HFFc6 (cell line): ENCODE data around the gene SYDE1. TPM values are rescaled to one million over a fixed set of nuclear protein-coding genes. Genes with fewer than 3 reads are reported as not detected.
A peak's percentile ranks its signal among the peaks of the same experiment; 100 is the strongest.

Experiments used
- DNase-seq: peaks from one replicate; pipeline ENCODE4 v3.0.0-alpha.2; 2018
- H3K27ac Mint-ChIP-seq: 2 replicates; pipeline ENCODE4 v1.8.0; 2020; ENCODE audit warnings: mild to moderate bottlenecking, mixed read lengths
- H3K27me3 Mint-ChIP-seq: 2 replicates; pipeline ENCODE4 v1.8.0; 2021; ENCODE audit warnings: mild to moderate bottlenecking, moderate library complexity, mixed read lengths; ENCODE audit not compliant: insufficient read depth
- H3K36me3 Mint-ChIP-seq: 2 replicates; pipeline ENCODE4 v1.8.0; 2021; ENCODE audit warnings: low read depth, mixed read lengths
- H3K4me1 Mint-ChIP-seq: 2 replicates; pipeline ENCODE4 v1.8.0; 2020; ENCODE audit warnings: low read depth, mixed read lengths
- H3K4me3 Mint-ChIP-seq: 2 replicates; pipeline ENCODE4 v1.8.0; 2020; ENCODE audit warnings: mild to moderate bottlenecking, moderate library complexity, mixed read lengths
- H3K9me3 Mint-ChIP-seq: 2 replicates; pipeline ENCODE4 v1.8.0; 2020; ENCODE audit warnings: mild to moderate bottlenecking, mixed read lengths
- CTCF ChIP-seq: fragments of 200-600 bp; sonication (generic); IDR thresholded peaks from 2 replicates; pipeline ENCODE4 v1.5.0; 2021; ENCODE audit warnings: antibody characterized with exemption, mild to moderate bottlenecking
- total RNA-seq, 6 experiments: library from RNA; stranded (reverse); fragmentation: NEBNext Ultra II Directional; extraction: Animal tissue kit (Norgen Biotek cat#: 25700); gene quantifications; 2 replicates in 1 of 6; 3 replicates in 5 of 6; pipeline ENCODE4 v1.2.3, GENCODE V29; 2021

The SYDE1 gene
- total RNA-seq, 6 experiments from 2014 or later, result 88.6 to 96.1 (median 92.0) TPM

DNA sequence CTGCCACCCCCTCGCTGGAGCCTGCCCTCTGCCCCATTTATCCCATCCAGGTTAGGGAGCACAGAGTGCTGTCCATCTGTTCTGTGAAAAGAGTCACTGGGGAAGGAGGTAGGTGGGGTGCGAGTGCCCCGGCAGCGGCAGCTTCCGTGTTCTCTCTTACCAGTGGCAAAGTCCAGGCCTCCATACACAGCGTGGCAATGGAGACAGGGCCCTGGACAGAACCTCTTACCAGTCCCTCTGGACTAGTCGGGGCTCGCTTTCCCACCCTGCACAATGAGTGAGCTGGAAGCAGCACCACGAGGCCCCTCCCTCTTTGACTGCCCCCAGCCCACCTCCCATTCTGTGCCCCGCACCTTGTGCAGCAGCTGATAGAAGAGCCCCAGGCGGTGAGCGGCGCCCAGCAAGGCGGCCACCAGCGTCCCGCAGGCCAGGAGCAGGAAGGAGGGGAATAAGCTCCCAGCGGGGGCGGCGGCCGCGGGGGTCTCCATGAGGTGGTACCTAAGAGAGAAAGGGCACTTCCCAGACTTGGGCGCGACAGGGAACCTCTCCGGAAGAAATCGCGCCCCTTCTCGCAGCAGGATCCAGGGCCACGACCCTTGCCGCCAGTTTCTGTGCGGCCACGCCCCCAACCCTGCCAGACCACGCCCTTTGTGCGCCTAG, 17.5 kb downstream of the SYDE1 start:
- H3K27ac Mint-ChIP-seq, result peak overlapping the region; percentile 92
- H3K4me3 Mint-ChIP-seq, result peak overlapping the region; percentile 98
- no peaks in the 10 kb centered on the region; the same call in 1 of the 2 replicates for H3K27me3 Mint-ChIP-seq
- no peak for DNase-seq
- peaks cover 30% of the 10 kb centered on the region for H3K4me1 Mint-ChIP-seq
- H3K9me3 Mint-ChIP-seq, result no peaks in the 10 kb centered on the region
- peaks cover 7% of the 10 kb centered on the region; the same call in 1 of the 2 replicates for H3K36me3 Mint-ChIP-seq
- no peak for TF ChIP-seq CTCF

DNA sequence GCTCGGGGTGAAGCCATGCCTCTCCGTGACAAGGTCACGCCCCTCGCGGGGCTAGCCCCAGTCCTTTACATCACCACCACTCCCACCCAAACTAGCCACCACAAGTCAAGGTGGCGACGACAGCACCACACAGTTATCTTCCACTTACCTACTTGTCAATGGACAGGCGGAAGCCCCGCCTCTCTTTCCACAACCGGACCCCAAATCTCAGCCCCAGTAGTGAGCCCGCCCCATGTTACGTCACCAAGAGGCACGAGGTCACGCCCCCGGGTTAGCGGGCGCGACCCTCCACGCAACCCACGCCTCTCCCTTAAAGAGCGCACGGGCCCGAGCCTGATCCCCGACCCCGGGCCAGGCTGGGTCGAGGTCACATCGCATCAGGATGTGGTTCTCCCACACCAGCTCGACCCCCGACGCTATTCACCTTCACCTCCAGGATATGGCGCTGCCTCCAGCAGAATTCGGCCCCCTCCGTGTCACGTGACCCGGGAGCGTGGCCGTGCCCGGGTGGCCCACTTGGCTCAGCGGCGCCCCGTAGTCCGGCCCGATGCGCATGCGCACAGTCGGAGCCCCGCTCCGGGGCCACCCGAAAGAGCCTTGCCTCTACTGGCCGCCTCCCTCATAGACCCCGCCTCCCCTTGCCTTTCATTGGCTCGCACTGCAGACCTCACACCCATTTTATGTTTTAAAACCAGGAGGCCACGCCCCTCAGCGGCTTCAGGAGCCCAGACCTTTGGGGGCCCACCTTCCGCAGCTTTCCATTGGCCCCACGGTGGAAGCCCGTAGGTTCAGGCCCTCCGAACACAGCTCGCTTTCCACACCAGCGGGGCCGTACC, 18.2 kb downstream of the SYDE1 start:
- Mint-ChIP-seq H3K4me1 (peaks cover 30% of the 10 kb centered on the region), H3K27ac (peak overlapping the region; percentile 92), H3K9me3 (no peaks in the 10 kb centered on the region), H3K27me3 (no peaks in the 10 kb centered on the region; the same call in 1 of the 2 replicates), H3K36me3 (peaks cover 7% of the 10 kb centered on the region; the same call in 1 of the 2 replicates), H3K4me3 (peak overlapping the region; percentile 98)
- peak; percentile 96 for DNase-seq
- TF ChIP-seq CTCF, result peak; percentile 35; the same call in 1 of the 2 replicates

DNA sequence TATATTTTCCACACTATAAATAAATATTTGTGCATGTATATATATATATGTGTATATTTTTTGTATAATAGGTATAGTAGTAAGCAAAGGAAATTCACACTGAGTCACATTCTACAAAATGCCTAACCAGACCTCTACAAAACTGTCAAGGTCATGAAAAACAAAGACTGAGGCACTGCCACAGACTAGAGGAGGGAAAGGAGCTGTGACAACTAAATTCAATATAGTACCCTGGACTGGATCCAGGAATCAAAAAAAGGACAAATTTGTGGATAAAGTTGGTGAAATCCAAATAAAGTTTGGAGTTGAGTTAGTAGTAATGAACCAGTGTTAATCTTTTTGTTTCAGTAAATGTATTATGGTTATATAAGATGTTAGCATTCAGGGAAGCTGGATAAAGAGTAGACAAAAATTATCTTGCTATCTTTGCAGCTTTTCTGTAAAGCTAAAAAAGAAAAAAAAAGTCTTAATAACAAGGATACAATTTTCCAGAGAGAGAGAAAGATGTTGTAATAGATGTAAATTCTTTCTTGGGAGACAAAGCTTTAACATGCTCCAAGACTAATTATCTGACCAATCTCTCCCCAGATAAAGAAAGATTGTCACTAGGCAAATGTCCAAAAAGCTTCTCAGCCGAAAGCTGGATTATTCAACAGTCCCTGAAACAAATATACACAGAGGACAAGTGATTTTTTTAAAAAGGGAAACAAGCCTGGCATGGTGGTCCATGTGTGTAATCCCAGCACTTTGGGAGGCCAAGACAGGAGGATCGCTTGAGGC, 19.1 kb downstream of the SYDE1 start:
- H3K4me1 Mint-ChIP-seq, result peaks cover 30% of the 10 kb centered on the region
- TF ChIP-seq CTCF, result no peak
- DNase-seq, result peak; percentile 61
- H3K4me3 Mint-ChIP-seq, result peak overlapping the region; percentile 98; the same call in 1 of the 2 replicates
- H3K27me3 Mint-ChIP-seq, result no peaks in the 10 kb centered on the region; the same call in 1 of the 2 replicates
- H3K9me3 Mint-ChIP-seq, result no peaks in the 10 kb centered on the region
- peak overlapping the region; percentile 46 for H3K27ac Mint-ChIP-seq
- H3K36me3 Mint-ChIP-seq, result peaks cover 3% of the 10 kb centered on the region; the same call in 1 of the 2 replicates

DNA sequence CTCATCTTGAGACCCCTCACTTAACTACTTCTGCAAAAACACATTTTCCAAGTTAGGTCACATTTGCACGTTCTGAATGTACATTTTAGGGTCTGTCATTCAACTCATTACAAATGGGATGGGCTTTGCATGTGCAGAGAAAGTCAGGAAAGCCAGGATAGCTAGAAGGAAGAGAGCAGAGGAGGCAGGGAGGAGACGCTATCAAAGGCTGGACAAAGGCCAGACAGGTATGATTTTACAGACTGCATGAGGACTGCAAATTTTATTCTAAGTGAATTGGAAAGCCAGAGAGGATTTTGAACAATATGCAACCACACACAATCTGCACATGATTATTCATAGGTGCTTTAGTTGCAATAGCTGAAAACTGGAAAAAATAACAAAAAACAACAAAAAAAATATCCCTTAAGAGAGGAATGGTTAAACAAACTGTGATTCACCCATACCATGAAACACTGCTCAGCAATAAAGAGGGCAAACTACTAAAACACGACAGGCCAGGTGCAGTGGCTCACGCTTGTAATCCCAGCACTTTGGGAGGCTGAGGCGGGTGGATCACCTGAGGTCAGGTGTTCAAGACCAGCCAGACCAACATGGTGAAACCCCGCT, 21.1 kb downstream of the SYDE1 start:
- H3K4me1 Mint-ChIP-seq, result peaks cover 30% of the 10 kb centered on the region
- H3K27me3 Mint-ChIP-seq, result peaks cover 4% of the 10 kb centered on the region
- no peak overlapping the region for H3K4me3 Mint-ChIP-seq
- H3K27ac Mint-ChIP-seq, result no peak overlapping the region
- TF ChIP-seq CTCF, result no peak
- H3K36me3 Mint-ChIP-seq, result no peaks in the 10 kb centered on the region
- no peaks in the 10 kb centered on the region for H3K9me3 Mint-ChIP-seq
- DNase-seq, result no peak
